Sciatic nerve (tissue), 2 donors: ENCODE measurements around the gene ZNF439. TPM values are rescaled to one million over a fixed set of nuclear protein-coding genes. Genes with fewer than 3 reads are reported as not detected.
"Not testable (repeated sequence)": the region's sequence is repeated elsewhere in the genome, so short reads cannot be mapped to it uniquely, and the experiment has no call there.

Source experiments
- ATAC-seq: fragments of 200-7000 bp; cut with Tn5 transposase; one replicate; pipeline ENCODE4 v1.9.1; 2020; ENCODE audit warnings: mild to moderate bottlenecking, moderate library complexity
- DNase-seq: peaks from one replicate; pipeline ENCODE4 v3.0.0-alpha.2; 2020; ENCODE audit warnings: low spot score
- intact Hi-C: fragments of 100-400 bp; cut with DNase I; formaldehyde crosslinking; loops from one replicate; pipeline ENCODE4 v1.14.2; 2022
- total RNA-seq: library from RNA; stranded (reverse); fragmentation: NEBNext Ultra II Directional; extraction: Animal tissue kit (Norgen Biotek cat#: 25700); gene quantifications from one replicate; pipeline ENCODE4 v1.2.1, GENCODE V29; 2021
- donor health status: DM: no; HTN: no; CAD: no.
- donor health status: DM: no; HTN: no; CAD: no.

ZNF439 gene
- 12.7 TPM for total RNA-seq

DNA sequence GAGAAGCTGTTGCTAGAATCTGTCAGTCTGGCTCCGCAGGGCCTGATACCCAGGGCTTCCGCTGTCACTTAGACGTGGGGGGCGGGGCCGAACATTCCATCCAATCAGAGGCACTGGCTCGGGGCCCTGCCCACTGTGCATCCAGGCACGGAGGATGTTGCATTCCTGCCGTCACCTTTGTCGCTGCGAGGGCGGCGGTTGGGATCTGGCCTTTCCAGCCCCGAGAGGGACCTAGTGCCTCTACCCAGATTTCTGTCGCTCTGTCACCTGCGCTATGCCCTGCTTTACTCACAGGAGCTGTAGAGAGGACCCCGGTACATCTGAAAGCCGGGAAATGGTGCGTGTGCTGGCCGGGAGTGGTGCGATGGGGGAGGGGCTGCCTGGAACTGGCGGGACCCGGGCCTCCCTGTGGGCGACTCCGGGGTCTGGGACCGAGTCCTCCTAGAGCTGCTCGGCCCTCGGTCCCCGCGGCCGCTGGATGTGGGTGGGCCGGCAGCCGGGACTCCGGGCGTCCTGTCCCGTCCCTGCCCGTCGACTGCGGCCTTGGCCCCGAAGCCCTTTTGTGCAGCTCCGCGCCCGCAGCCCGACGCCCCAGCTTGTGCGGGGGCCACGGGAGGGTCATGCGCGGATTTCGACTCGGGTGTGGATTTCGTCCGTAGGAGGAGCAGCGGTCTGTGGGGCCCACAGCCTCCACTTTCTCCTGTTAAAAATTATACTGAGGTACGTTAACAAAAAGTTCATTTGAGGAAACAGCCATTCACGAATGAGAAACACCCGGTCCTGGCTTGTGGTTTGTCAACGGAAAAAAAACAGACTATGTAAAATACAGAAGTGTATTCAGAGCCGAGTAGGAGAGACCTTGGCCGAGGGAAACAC lies at the start of gene ZNF439:
Gene ZNF439 (plus strand): TSS at position 133 of the 876 bp plus-strand sequence. CDS start 142 bp downstream, at position 275.
- DNase-seq (peak; percentile 92), ATAC-seq (peak; percentile 100)
- intact Hi-C loops: no loop called here

GRCh38 chr19:11806354-11807098 lies 42.0 kb upstream of the ZNF439 start:
- no peak for DNase-seq

DNA sequence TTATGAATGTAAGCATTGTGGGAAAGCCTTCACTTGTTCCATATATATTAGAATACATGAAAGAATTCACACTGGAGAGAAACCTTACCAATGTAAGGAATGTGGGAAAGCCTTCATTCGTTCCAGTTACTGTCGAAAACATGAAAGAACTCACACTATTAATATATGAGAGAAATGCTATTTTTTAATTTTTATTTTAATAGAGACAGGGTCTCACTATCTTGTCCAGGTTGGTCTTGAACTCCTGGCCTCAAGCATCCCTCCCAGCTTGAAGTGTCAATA lies 41.5 kb upstream of the ZNF439 start:
- no peak for DNase-seq
- ATAC-seq: no peak
- intact Hi-C loops: no loop called here

More at GRCh38 chr19:11806354-11807098, 42.0 kb upstream of the ZNF439 start:
- intact Hi-C loops: no loop called here
- no peak for ATAC-seq

GRCh38 chr19:11813703-11814028 lies 34.9 kb upstream of the ZNF439 start:
- DNase-seq (no peak), ATAC-seq (peak; percentile 66)
- intact Hi-C loops: no loop called here

GRCh38 chr19:11814029-11814699 lies 34.4 kb upstream of the ZNF439 start, which contains the start of gene ZNF440:
Gene ZNF440 (plus strand): TSS chr19:11814273. CDS start chr19:11814448, 175 bp downstream.
- ATAC-seq (peak; percentile 100), DNase-seq (peak; percentile 97)
- intact Hi-C loops: no loop called here

DNA sequence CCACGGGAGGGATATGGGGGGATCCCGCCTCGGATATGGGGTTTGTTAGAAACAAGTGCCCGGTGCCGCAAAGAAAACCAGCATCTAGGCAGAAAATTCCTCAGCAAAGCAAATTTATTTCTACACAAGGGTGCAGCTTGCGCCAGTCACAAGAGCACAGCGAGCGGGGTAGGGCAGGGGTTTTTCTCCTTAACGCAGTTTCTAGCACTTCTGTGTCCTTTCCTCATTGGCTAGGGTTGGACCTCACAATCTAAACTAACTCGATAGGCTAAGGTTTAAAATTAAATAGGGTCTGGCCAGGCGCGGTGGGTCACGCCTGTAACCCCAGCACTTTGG lies 33.9 kb upstream of the ZNF439 start:
- intact Hi-C loops: no loop called here
- ATAC-seq (no peak), DNase-seq (no peak)

DNA sequence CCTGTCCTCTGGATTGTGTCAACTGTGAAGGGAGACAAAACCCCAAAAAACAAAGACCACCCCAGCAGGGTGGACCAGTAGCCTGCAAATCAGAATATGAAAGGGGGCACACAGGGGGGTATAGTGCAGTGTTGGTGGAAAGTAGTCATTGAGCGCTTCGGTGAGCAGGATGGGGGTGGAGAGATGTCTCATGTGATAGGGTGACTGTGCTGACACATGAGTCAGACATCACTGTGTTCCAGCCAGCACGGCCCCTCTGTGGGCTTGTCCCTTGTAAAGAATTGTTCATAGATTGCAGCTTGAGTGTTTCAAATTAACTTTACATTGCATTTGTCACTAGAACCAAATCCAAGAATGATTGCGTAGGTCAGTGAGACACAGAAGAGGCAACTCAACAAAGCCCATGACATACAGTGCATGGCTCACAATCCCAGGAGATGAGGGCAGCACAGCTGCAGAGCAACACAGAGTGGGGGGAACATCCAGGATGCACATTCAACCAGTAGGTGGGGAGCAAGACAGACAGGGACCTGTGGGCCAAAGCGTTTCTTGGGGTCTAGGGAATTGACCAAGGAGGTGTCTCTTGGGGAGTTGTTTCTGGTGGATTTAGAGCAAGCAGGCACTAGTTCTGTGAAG lies 26.9 kb upstream of the ZNF439 start:
- DNase-seq: no peak
- intact Hi-C loops: no loop called here
- ATAC-seq: no peak

DNA sequence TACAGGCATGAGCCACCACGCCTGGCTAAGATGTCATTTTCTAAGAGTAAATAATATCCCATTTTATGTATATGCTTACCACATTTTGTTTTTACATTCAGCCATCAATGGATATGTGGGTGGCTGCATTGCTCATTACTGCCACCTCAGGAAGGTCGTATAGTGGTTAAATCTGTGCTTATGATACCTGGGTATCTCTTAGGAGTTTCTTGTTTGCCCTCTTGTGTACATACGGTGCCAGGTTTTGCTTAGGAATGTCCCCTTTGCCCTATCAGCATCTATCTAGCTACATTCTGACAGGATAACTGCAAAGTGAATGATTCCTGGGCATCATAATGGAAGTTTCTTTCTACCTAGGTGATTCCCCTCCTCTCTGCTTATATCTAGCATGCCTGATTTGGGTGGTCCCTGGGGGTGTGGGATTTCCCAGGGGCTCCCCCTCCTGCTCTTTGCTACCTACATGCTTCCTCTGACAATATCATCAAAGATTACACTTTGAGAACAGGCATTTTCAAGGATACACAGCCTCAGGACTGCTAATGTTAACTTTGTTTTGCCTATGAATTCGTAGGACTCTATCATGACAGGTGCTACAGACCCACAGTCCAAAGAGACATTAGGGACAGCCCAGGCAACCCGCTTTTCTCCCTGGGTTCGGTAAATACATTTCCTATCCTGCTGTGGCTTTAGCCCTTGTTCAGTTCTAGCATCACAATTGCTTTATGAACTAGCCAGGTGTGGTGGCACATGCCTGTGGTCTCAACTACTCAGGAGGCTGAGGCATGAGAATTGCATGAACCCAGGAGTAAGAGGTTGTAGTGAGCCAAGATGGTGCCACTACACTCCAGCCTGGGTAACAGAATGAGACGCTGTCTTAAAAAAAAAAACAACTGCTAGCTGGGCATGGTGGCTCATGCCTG lies 19.3 kb upstream of the ZNF439 start:
- intact Hi-C loops, ATAC-seq, DNase-seq: not testable (repeated sequence)

GRCh38 chr19:11832253-11832912 lies 16.1 kb upstream of the ZNF439 start:
- intact Hi-C loops: no loop called here
- no peak for DNase-seq
- ATAC-seq: no peak

GRCh38 chr19:11833541-11833940 lies 15.0 kb upstream of the ZNF439 start:
- DNase-seq (no peak), ATAC-seq (no peak)
- intact Hi-C loops: no loop called here

DNA sequence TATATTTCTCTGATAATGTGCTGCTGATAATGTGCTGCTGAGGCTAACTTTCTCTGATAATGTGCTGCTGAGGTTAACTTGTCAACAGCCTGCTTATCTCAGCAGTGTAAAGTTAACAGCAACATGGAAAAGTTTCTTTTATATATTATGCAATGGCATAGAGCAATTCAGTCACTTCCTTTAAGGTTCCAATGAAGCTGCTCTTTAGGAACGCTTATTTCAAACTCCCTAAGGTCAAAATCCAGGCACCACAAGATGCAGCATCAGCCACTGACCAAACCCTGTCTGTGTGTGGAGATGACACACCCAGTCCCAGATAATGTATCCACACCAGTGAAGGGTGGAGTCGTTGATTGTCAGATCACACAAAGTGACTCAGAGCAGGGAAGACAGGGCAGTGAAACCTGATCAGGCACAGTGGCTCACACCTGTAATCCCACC lies 12.9 kb upstream of the ZNF439 start:
- ATAC-seq, DNase-seq, intact Hi-C loops: not testable (repeated sequence)

GRCh38 chr19:11843722-11844121 lies 4.8 kb upstream of the ZNF439 start:
- ATAC-seq (no peak), DNase-seq (no peak)
- intact Hi-C loops: no loop called here

DNA sequence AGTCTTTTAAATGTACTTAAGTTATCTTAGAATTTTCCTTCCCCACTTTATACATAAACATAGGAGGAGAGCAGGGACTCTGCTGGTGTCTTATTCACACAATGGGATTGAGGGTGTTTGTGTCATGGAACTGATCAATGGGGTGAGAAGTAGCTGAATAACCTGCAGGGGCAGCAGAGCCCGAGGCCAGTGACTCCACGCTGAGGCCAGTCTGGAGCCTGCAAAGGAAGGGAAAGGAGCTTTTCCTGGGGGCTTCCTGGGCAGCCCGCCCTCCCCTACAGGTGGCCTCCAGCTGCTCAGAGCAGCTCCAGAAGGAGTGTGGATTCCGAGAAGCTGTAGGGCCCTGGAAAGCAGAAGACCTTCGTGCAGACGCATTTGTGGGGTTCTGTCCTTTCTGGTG lies 911 bp upstream of the ZNF439 start:
- DNase-seq, intact Hi-C loops, ATAC-seq: not testable (repeated sequence)

DNA sequence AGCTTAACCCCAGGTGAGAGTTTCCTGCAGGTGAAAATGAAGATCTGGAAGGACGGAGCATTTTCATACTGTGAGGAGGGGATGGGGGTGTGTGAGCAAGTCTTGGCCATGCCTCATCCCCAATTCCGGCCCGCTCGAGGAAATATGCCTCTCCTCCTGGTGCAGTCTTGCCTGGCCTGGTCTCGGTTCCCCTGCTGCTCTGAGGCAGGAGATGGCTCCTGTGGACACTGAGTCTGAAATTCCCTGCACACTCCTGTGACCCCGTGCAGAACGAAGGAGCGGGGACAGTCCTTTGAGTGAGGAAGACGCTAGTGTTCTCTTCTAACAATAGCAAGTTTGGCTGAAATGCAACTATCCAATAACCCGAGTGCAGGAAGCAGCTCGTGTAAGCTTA lies 329 bp upstream of the ZNF439 start:
- DNase-seq (no peak), ATAC-seq (no peak)
- intact Hi-C loops: no loop called here

DNA sequence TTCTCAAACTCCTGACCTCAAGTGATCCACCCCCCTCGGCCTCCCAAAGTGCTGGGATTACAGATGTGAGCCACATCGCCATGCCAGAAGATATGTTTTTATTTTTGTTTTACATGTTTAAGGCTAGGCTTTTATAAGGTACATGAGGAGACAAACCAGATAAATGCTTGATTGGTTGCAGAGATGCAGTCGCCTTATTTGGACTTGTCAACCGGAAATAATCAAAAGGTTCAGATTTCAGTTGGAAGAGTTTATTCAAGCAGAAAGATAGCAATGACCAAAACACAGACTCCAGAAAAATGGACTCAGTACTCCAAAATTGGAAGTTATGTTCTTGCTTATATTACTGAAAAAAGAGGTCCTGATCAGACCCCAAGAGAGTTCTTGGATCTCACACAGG lies 1.8 kb downstream of the ZNF439 start:
- ATAC-seq, DNase-seq, intact Hi-C loops: not testable (repeated sequence)

GRCh38 chr19:11853358-11853757 lies 4.8 kb downstream of the ZNF439 start:
- intact Hi-C loops: no loop called here
- ATAC-seq: no peak
- no peak for DNase-seq

DNA sequence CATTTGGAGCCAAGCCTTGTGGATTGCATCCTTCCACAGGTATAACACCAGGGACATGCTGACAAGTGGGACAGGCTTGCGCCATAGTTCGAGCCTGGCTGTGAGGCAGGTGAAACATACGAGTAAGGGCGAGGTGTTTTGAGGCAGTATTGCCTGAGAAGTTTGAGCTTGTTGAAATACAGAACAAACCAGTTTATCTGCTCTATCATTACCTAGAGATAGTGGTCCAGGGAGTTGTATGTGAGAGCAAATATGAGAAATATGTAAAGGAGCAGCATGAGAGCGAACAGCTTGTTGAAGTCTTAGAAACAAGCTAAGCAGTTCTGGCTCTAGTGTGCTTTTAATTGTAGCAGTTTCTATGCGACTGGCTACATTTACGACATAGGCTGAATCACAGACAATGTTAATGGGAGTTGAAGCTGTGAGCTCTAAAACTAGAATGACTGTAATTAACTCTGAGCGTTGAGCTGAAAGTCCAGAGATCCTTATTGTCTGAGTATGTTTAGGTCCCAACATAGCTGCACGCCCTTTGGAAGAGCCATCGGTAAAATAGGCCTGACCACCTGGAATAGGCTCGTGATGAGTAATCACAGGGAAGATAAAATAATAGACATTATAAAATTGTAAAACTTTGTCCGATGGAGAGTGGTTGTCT lies 8.2 kb downstream of the ZNF439 start:
- ATAC-seq (no peak), DNase-seq (no peak)
- intact Hi-C loops: no loop called here
